22Rv1 (cell line): ENCODE data around the gene PPM1J.

Experiments
- CTCF ChIP-seq: fragments of 450-650 bp; IDR thresholded peaks from 2 replicates; pipeline ENCODE4 v1.5.1; 2017; ENCODE audit warnings: mild to moderate bottlenecking
- ZFX ChIP-seq: fragments of 450-650 bp; IDR thresholded peaks from 2 replicates; pipeline ENCODE4 v1.6.1; 2017; ENCODE audit warnings: antibody characterized with exemption, borderline replicate concordance

- no peak for TF ChIP-seq ZFX
- TF ChIP-seq CTCF = no peak
These were observed 11.4 kb downstream of the PPM1J start for GRCh38 chr1:112703706-112704105.
